Measurements from ENCODE around the gene KDM1A.

Gene KDM1A

GRCh38 chr1:23066075-23066474 lies 46.8 kb downstream of the KDM1A start:
- no peak for DNase-seq (ENCODE audit: low read depth in 1 of 2, low spot score in 1 of 2)

GRCh38 chr1:23069149-23069548 lies 49.9 kb downstream of the KDM1A start:
- DNase-seq (ENCODE audit: low read depth in 1 of 2, low spot score in 1 of 2): no peak

GRCh38 chr1:23069675-23070074 lies 50.4 kb downstream of the KDM1A start:
- no peak for DNase-seq (ENCODE audit: low read depth in 1 of 2, low spot score in 1 of 2)

GRCh38 chr1:23074012-23074411 lies 54.7 kb downstream of the KDM1A start:
- no peak for DNase-seq (ENCODE audit: low read depth in 1 of 2, low spot score in 1 of 2)

GRCh38 chr1:23079025-23079424 lies 59.8 kb downstream of the KDM1A start:
- no peak for DNase-seq (ENCODE audit: low read depth in 1 of 2, low spot score in 1 of 2)

- no peak for DNase-seq (ENCODE audit: low read depth in 1 of 2, low spot score in 1 of 2)
Observed at GRCh38 chr1:23080885-23081284, 61.6 kb downstream of the KDM1A start.

- no peak for DNase-seq (ENCODE audit: low read depth in 1 of 2, low spot score in 1 of 2)
Observed at GRCh38 chr1:23081376-23081775, 62.1 kb downstream of the KDM1A start.

- no peak for DNase-seq (ENCODE audit: low read depth in 1 of 2, low spot score in 1 of 2)
Observed at GRCh38 chr1:23083714-23084480, 64.6 kb downstream of the KDM1A start.

- DNase-seq (ENCODE audit: low read depth in 1 of 2, low spot score in 1 of 2): no peak
Observed at GRCh38 chr1:23084880-23085279, 65.6 kb downstream of the KDM1A start.

- no peak for DNase-seq (ENCODE audit: low read depth in 1 of 2, low spot score in 1 of 2)
Observed at GRCh38 chr1:23085696-23086095, 66.4 kb downstream of the KDM1A start.

GRCh38 chr1:23088027-23088426 lies 68.8 kb downstream of the KDM1A start:
- DNase-seq (ENCODE audit: low read depth in 1 of 2, low spot score in 1 of 2): no peak

- no peak for DNase-seq (ENCODE audit: low read depth in 1 of 2, low spot score in 1 of 2)
Observed at GRCh38 chr1:23090056-23090455, 70.8 kb downstream of the KDM1A start.

GRCh38 chr1:23091545-23091944 lies 72.3 kb downstream of the KDM1A start:
- DNase-seq (ENCODE audit: low read depth in 1 of 2, low spot score in 1 of 2): no peak

GRCh38 chr1:23092447-23092846 lies 73.2 kb downstream of the KDM1A start:
- DNase-seq (ENCODE audit: low read depth in 1 of 2, low spot score in 1 of 2): no peak

GRCh38 chr1:23097316-23097715 lies 78.0 kb downstream of the KDM1A start:
- DNase-seq (ENCODE audit: low read depth in 1 of 2, low spot score in 1 of 2): no peak

- peak; percentile 33 to 59 for DNase-seq (ENCODE audit: low read depth in 1 of 2, low spot score in 1 of 2)
Observed at GRCh38 chr1:23098463-23099170, 79.3 kb downstream of the KDM1A start.

GRCh38 chr1:23099171-23099536 lies 79.9 kb downstream of the KDM1A start:
- no peak for DNase-seq (ENCODE audit: low read depth in 1 of 2, low spot score in 1 of 2)

- DNase-seq (ENCODE audit: low read depth in 1 of 2, low spot score in 1 of 2): no peak
Observed at GRCh38 chr1:23100074-23100748, 80.9 kb downstream of the KDM1A start.

GRCh38 chr1:23101101-23101827 lies 82.0 kb downstream of the KDM1A start:
- DNase-seq (ENCODE audit: low read depth in 1 of 2, low spot score in 1 of 2): no peak

GRCh38 chr1:23101887-23102286 lies 82.6 kb downstream of the KDM1A start:
- DNase-seq (ENCODE audit: low read depth in 1 of 2, low spot score in 1 of 2): no peak

- no peak for DNase-seq (ENCODE audit: low read depth in 1 of 2, low spot score in 1 of 2)
Observed at GRCh38 chr1:23102289-23102688, 83.0 kb downstream of the KDM1A start.

Measured in activated CD4-positive, alpha-beta T cell treated with anti-CD3 and anti-CD28 coated beads, Interleukin-2, amount 50 U/mL, for 24 hours (primary cell).